D721Med (cell line): Measurements from ENCODE around the gene COMMD8.

Experiments
- DNase-seq: peaks from one replicate; pipeline ENCODE4 v3.0.0; 2011; ENCODE audit warnings: low spot score; ENCODE audit not compliant: insufficient read length
- FAIRE-seq: peaks from 2 replicates; lab custom pipeline; 2011; peaks lifted over from hg19 to GRCh38; lab: Jason Lieb, UNC
- TF ChIP-seq, protein P1 (sequence below): IDR thresholded peaks from 2 replicates; pipeline ENCODE4 v1.5.1; 2012; ENCODE audit warnings: mild to moderate bottlenecking, control low read depth; ENCODE audit not compliant: insufficient read depth; ENCODE audit errors: missing control alignments

Gene COMMD8

DNA sequence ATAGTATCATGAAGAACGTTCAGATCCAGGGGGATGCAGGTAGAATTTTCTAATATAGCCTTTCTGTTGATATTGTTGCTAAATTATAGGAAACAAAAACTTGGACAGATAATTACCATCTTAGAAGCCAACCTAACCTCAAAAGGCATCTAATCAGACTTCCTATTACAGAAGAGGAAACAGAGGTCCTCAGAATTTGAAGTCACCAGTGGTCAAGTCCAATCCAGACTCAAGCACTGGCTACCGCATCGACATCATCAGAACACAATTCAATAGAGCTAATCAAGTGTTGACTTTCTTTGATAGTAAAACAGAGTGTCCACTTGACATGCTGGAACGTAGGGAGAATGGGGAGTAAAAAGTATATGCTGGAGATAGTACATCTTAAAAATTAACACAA is 11.3 kb upstream of the COMMD8 start:
- TF ChIP-seq, protein P1, sequence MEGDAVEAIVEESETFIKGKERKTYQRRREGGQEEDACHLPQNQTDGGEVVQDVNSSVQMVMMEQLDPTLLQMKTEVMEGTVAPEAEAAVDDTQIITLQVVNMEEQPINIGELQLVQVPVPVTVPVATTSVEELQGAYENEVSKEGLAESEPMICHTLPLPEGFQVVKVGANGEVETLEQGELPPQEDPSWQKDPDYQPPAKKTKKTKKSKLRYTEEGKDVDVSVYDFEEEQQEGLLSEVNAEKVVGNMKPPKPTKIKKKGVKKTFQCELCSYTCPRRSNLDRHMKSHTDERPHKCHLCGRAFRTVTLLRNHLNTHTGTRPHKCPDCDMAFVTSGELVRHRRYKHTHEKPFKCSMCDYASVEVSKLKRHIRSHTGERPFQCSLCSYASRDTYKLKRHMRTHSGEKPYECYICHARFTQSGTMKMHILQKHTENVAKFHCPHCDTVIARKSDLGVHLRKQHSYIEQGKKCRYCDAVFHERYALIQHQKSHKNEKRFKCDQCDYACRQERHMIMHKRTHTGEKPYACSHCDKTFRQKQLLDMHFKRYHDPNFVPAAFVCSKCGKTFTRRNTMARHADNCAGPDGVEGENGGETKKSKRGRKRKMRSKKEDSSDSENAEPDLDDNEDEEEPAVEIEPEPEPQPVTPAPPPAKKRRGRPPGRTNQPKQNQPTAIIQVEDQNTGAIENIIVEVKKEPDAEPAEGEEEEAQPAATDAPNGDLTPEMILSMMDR = no peak
- FAIRE-seq = no peak
- no peak for DNase-seq

DNA sequence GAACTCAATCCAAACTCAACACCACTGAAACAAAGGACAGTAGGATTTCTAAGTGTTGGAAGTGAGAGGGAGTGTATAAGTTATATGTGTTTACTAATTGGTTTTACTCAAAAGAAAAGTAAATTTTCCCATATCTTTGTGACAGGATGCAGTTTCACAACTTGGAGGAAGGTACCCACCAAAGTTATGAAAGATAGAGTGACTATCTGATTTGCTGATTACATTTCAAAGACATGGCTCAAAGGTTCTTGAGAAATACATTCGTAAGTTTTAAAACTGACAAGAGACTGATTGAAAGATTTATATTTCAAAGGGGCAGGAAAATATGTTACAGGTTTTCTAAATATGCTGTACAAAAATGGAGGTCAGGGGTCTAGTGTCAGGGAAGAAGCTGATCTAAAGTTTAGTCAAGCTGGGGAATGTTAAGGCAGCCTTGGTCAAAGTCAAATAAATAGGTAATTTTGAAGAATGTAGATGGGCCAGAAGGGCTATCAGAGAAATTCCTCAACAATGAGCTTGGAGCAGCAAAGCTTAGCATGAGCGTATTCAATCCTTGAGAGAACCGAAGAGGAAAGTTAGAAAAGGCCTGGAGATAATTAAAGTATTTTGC is 9.7 kb upstream of the COMMD8 start:
- no peak for DNase-seq
- FAIRE-seq = no peak
- TF ChIP-seq, protein P1 = no peak

DNA sequence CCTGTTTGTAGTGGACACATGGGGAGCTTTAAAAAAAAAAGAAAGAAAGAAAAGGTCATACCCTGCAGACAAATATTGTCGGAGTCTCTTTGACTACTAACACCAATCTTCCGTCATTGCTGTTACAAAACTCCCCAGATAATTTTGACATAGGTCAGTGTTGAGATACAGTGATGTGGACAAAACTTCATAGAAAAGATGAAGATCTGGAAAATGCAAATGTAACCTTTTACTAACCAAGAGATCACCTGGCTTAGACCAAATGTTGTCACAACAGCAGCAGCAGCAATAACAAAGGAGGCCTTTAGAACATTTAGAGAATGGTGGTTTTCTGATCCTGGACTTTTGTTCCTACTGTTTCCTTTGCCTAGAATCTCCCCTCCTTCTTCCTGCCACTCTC is 8.1 kb upstream of the COMMD8 start:
- TF ChIP-seq, protein P1 = no peak
- FAIRE-seq (no peak), DNase-seq (no peak)

DNA sequence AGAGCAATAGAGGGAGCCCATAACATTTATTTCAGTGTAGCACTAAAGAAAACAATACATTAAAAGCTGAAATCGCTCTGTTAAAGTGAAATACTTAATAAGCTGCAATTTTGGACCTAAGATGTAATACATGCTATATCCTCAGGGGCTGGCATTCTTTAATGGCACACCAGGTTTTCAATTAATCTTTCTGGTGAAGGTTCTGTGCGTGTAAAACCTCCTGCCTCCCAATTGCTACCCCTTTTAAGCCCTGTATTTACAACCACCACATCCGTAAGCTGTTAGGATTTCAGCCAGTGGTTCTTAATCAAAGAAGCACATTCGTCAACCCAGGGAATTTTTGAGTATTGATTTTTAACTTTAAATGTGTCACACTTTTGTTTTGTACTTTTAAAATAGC is 7.6 kb upstream of the COMMD8 start:
- FAIRE-seq = no peak
- no peak for DNase-seq
- TF ChIP-seq, protein P1 = no peak

DNA sequence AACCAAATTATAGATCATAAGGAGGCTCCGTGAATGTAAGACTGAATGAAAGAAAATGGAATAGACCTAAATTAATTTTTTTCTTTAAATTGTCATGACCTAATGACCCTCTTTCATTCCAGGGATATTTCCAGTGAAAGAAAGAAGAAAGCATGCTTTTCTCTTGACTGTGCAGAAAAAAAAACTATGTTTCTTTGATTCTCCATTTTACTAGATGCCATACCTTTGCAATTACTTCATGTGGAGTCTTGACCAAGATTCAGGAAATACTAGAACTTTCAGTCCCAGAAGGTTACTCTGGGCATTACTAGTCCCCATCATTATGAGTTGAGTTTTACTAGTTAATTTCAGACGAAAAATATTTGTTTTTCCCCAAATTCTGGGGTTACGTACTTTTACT is 6.4 kb upstream of the COMMD8 start:
- DNase-seq = no peak
- FAIRE-seq = no peak
- TF ChIP-seq, protein P1 = no peak

DNA sequence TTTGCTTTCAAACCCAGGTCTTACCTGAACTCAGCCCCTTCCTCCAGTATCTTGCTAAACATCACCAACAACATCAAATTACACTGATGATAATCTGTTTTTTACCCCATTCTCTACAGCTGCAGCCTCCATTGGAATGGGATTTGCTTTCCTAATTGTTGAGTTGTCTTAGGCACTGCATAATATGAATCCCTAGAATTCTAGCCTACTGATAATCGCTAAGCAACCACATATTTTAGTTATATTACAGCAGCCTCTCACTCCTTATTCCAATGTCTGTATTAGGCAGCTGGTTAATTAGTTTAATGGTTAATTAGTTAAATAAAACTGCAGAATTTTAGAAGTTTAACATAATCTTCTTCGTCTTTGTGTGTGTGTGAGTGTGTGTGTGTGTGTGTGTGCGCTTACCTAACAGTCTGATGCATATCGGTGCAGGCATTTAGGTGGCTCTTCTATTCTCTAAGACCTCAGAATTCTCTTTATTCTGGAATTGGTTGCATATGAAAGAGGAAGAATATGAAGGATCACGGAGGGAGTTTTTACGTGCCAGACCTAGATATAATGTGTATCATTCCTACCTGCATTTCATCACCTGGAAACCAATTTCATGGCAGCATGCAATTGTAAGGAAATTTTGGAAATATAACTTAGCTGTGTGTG is 5.3 kb upstream of the COMMD8 start:
- FAIRE-seq = no peak
- TF ChIP-seq, protein P1 = no peak
- DNase-seq = no peak
